HG03045 (cell line): ENCODE measurements around the gene NECTIN4.
"Not testable (repeated sequence)": the region's sequence is repeated elsewhere in the genome, so short reads cannot be mapped to it uniquely, and the experiment has no call there.

Experiments
- ATAC-seq: cut with Tn5 transposase; IDR thresholded peaks from one replicate; pipeline ENCODE4 v1.9.1; 2021; ENCODE audit warnings: mild to moderate bottlenecking, moderate library complexity; ENCODE audit not compliant: unreplicated experiment

NECTIN4 gene

DNA sequence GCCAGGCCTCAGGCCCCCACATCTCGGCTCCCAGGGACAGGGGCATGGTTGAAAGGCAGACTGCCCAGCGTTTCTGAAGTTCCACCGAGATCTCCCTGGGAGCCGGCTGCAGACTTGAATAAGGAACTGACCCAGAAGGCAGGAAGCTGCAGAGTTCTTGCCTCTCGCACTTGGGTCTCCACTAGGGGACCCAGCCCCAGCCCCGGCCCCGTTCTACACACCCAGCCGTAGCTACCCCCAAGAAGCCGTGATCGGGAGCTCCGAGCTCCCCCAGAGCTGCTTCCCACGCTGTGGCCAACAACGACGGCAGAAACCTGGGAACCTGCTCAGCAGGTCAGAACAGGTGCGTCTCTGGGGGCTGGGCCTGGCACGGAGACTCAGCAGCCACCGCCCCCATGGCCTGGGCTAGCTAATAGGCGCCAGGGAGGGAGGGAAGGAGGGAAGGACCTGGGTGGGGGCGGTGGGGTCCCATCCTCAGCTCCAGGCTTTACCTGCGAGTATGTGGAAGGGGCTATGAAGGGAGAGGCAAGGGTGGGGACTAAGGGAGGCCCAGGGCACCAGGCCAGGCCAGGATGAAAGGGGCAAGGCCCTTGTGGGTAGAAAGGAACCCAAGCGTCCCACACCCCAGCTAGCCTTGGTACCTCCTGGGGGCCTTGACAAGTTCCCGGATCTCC lies at the start of gene NECTIN4:
TSS of gene NECTIN4 (minus strand) at position 308 of the 674 bp plus-strand sequence. CDS start at position 46, 262 bp downstream.
- no peak for ATAC-seq

DNA sequence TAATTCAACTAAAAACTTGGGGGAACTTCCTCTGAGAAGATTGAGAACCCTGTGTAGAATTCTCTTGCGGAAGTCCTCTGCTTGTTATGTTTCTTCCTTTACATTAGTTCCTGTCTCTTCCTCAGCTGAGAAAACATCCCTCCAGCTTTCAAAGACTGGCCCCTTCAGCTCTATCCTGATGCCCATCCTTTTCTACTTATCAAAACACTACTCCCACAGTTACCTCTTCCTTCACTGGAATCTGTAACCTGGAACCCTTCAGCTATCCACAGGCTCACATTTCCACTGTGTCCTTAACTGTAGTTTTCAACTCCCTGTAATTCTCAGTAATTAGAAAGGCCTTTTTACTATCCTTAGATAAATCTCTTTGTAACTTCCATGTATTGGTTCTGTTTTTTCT lies 49.1 kb upstream of the NECTIN4 start:
- ATAC-seq: no peak

DNA sequence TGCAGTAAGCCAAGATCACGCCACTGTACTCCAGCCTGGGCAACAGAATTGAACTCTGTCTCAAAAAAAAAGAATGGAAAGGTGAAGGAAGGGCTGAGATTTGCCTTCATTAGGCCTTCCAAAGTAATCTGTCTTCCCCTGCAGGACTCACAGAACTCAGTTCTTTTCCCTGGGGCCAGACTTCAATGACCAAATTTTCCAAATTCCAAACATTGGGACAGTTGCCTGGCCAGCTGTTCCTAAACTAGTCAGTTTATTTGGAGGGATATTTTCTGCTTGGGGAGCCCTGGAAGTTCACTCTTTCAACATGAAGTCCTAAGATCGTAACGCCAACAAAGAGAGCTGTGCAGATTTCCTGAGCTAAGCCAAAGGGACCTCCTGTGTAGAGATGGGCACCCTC lies 48.5 kb upstream of the NECTIN4 start:
- no peak for ATAC-seq

DNA sequence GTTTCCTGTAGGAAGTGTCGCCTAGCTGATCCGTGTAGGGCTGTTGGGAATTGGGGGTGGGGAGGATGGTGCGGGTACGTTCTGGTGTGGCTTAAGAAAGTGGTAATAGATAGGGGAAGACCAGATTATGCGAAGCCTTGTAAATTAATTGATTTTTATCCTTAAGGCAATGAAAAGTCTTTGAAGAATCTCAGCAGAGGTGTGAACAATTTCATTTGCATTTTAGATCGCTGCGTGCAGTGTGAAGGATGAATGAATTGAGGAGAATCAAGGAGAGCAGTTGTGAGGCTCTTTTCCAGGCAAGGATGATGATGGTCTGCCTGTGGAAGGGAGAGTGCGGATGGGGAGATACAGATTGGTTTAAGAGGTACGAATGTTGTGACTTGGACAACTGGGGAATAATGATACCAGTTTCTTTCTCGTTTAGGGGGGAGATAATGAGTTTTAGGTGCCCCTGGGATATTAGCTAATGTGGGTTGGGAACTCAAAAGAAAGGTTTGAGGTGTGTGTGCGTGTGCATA lies 43.9 kb upstream of the NECTIN4 start:
- no peak for ATAC-seq

DNA sequence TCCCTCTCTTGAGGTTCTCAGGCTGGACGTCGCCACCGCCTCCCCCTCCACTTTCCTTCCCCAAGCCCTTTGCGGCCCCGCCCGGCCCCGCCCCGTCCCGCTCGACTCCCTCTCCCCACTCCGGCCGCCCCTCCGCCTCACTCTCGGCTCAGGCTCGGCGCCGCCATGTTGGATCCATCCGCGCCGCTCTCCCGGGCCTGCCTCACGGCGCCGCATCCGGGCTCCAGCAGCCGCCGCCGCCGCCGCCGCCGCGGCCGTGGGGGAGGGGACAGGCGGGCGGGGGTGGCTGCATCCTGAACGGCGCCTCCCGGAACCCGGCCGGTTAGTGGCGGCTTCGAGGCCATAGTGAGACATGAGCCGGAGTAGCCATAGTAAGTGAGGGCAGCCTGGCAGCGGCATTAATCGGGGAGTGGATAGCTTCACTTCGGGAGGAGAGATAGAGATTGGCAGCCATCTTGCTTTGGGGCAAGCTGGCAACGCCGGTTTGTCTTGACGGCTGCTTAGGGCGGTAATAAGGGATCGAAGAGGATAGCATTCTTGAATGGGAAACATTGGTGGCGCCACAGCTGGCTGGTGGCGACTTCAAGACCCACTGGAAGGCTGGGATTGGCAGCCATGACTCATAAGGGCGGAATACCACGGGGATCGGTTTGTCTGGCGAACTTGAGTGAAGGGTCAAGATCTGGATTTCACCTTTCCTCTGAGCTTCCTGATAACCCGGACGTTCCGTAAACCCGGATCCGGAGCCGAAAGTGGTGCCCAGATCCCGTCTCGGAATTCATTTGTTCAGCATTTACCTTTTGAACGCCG lies 43.3 kb upstream of the NECTIN4 start, which contains the start of gene DEDD:
TSS of gene DEDD (minus strand) at position 258 of the 810 bp plus-strand sequence. CDS start 8,205 bp downstream, outside the sequence.
- peak; percentile 95 for ATAC-seq

DNA sequence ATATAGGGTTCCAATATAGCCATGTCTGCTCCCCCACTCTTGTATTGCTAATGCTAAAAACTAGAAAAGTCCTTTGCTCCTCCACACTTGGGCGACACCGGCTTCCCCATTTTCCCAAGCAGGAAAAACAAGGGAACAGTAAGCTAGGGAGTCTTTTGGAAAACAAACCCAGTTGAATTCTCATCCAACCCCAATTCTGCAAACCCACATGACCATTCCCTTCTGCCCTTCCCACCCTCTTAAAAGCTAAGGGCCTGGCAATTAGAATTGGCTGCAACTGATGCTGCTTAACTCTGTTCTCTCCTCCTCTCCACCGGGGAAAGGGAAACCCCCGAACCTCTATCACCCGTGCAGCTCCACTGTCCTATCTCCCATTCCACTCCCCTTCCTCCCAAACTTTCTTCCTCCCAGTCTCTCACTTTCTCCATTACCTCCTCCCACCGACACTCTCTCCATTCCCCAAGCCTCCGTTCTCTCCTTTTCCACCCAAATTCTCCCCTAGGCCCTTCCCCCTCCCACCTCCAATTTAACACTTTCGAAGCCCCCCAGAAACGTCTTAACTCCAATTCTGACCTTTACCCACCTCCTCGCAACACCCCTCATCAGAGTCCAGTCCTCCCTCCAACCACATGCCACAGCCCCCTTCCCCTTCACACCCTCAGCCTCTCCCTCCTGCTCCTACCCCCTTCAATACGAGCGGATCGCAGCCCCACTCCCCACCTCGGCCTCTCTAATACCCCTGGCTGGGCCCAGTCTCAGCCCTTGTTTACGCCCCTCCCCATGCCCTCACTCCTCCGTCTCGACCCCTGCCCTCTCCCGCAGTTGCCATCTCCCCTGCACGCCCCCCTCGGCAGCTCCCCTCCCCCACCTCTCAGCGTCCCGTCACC lies 42.4 kb upstream of the NECTIN4 start:
- no peak for ATAC-seq

DNA sequence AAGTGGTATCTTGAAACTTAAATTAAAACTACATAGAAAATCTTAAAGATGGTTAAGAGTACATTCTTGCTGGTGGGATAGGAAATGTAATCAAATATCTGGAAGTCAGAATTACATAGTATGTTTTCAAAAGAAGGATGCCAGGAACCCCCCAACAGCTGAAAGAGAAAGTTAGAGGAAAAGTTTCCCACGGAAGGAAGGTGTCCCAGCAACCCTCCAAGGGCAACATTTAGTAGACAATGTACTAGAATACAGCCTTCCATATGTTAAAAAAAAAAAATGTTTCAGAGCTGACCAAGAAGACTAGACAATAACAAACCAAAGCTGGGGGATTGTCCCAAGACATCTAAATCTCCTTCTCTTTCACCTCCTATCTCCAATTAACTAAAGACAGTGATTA lies 40.9 kb upstream of the NECTIN4 start:
- no peak for ATAC-seq

DNA sequence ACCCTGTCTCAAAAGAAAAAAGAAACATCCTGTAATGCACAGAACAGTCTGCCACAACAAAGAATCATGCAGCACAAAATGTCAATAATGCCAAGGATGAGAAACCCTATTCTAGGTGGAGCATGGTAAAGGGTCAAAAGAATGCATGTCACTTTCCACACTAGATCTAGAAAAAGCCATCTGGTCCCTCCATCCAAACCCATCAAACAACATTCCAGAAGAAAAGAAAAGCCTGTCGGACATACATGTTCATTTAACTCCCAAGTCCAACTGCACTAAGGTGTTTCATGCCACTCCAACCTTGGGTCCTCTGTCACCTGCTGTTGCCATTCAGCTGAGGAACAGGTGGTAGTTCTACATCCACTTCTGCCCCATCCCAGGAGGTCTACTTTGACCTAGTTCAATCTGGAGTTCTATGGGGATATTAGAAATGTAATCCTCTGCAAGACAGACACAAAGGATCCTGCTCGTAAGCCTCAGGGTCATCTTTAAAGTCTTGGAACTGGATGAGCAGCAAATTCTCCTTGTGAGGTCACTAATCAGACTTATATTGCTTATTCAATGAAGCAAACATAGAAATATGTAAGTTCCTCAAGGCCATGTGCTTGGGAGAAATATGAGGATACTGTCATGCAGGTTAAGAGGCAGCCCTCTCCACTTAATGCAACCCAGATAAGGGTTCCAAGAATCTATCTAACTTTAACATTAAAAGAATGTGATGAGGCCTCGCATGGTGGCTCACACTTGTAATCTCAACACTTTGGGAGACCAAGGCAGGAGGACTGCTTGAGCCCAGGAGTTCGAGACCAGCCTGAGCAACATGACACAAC lies 39.4 kb upstream of the NECTIN4 start:
- no peak for ATAC-seq

DNA sequence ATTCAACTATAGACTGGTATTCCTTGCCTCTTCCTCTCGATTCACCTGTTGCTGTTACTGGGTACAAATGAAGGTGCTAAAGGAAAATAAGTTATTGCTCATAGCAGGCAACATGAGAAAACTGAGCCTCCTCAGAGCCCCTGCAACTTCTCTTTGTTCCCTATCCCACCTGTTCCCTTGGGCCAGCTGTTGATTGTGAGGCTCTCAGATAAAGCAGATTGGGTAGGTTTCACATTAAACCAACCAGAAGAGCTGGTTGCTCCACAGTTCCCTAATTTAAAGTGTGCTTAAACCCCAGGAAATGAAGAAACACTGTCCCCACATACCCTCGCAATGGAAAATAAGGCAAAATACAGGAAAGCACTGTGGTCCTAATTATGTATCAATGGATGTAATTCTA lies 38.3 kb upstream of the NECTIN4 start:
- no peak for ATAC-seq

DNA sequence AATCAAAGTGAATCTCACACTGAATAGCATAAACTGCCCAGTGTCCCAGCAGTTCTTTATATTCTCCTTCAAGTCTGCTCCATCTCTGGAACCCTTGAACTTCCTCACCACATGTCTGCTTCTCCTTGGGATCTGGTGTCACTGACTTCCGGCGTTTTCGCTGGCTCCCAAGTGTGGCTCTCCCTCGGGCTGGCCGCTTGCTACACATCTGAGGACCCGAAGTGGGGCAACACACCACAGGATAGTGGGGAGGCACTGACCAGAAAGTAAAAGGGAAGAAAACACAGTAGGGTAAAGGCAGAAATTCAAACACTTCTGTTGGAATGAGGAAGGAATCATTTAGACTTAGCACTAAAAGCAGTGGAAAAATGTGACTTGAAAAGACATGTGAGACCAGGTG lies 33.6 kb upstream of the NECTIN4 start:
- ATAC-seq: no peak

DNA sequence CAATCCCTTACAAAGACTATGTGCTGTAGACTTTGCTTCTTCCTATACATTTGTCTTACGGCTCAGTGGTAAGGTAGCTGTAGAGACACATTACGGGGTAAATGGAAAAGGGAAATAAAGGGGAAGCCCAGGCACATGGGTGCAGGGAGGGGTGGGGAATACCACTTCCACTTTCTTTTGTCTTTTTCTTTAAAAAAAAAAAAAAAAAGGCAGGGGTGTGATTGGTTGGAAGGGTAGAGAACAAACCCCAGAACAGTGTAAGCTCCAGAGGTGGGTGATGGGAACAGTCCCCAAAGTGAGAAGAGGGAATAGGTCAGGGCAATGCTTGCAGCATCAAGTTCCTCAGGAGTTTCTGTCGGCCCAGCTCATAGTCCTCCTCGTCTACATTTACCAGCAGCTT lies 32.5 kb upstream of the NECTIN4 start:
- no peak for ATAC-seq

DNA sequence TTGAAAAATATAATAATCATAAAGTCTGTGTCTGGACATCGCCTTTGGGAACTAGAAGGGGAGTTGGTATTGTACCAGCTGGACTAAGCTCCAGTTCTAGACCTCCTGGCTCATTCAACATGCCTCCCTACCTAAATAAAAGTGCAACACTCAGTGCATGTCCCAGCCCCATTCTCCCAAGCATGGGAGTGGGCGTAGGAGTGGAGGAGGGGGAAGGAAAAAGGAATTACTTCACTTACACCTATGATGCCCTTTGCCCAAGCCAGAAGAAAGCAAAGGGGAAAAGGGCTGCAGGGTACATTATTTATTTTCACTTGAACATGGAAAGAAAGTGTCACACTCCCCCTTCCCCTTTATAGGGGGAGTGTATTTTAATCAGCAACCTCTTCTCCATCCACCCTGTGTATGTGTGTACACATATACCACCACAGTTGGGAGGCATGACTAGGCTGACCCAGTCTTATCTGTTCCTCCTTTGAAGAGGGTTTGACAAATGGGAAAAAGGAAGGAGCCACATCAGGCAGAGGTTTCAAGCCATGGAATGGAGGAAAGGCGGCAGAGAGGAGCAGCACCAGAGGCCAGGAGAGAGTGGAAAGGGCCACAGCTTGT lies 31.8 kb upstream of the NECTIN4 start:
- ATAC-seq: no peak

DNA sequence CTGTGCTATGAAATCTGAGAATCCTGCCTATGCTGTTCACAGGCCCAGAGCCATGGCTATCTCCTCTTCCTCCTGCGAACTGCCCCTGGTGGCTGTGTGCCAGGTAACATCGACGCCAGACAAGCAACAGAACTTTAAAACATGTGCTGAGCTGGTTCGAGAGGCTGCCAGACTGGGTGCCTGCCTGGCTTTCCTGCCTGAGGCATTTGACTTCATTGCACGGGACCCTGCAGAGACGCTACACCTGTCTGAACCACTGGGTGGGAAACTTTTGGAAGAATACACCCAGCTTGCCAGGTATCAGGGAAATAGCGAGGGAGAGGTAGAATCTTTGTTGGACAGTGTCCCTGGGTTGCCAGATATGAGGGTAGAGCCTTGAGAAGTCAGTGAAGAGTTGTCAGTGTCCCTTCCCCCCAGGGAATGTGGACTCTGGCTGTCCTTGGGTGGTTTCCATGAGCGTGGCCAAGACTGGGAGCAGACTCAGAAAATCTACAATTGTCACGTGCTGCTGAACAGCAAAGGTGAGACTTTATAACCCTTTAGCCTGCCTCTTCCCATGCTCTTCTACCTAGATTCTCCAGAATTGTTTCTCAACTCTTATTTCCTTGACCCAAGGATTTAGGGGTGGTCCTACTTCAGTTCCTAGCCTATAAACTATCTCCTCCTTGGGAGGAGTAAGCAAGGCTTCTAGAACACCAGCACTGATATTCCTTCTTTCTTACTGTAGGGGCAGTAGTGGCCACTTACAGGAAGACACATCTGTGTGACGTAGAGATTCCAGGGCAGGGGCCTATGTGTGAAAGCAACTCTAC lies 29.9 kb upstream of the NECTIN4 start:
- ATAC-seq: no peak

DNA sequence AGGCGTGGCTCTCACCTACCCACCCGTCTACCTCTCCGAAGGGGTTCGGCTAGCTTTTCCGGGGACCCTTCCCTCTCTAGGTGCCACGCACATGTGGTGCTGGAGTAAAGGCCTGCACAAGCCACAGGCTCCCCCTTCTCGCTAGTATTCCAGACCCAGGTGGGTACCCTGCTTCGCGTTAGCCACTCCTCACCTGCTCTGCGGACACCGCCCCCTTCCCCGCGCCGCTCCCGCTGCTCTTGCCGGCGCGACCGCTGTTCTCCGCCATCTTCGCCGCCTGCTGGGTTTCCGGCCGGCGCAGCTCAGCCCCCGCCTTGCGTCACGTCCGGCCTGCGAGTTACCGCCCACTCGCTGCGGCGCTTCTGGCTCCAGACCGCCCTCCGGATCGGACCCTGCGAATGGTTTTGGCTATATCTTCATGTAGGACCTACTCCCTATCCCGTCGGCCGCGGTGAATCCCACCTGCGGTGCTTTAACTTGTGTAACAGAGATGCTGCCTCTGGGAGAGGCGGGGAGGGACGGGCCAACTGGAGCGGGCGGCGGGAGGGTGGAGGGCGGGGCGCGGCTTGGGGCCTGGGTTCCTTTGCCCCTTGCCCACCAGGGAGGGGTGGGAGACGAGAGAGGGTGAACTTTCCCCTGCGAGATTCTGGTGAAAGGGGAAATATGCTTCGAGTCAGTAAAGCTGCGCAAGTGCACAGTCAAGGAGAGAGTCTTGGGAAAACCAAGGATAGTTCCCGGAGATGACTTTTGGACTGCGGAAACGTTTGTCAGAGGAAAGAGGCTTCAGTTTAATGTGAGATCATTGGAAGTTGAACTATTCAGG lies 28.6 kb upstream of the NECTIN4 start, which contains the start of the genes NIT1 and PFDN2:
TSS of gene NIT1 (plus strand) at position 347 of the 823 bp plus-strand sequence. CDS start at position 419, 72 bp downstream.
TSS of gene PFDN2 (minus strand) at position 279 of the 823 bp plus-strand sequence. CDS start at position 268, 11 bp downstream.
- ATAC-seq: peak; percentile 89

DNA sequence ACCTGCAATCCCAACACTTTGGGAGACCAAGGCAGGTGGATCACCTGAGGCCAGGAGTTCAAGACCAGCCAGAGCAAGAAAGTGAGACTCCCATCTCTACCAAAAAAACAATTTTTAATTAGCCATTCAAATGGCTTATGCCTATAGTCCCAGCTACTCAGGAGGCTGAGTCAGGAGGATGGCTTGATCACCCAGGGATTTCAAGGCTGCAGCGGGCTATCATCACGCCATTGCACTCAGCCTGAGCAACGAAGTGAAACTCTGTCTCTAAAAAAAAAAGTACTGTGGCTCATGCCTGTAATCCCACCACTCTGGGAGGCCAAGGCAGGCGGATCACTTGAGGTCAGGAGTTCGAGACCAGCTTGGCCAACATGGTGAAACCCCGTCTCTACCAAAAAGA lies 26.6 kb upstream of the NECTIN4 start:
- ATAC-seq: not testable (repeated sequence)

DNA sequence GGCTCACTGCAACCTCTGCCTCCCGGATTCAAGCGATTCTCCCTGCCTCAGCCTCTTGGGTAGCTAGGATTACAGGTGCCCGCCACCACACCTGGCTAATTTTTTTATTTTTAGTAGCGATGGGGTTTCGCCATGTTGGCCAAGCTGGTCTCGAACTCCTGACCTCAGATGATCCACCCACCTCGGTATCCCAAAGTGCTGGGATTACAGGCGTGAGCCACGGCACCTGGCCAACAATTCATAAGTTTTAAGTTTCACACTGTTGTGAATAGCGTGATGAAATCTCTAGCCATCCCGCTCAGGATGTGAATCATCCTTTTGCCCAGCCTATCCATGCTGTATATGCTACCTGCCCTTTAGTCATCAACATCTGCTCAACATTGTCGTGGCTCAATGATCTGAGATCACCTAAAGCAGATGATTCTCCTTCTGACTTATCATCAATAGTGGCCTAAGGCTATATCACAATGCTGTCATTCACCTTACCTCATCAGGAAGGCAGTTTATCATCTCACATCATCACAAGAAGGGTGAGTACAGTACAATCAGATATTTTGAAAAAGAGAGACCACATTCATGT lies 25.9 kb upstream of the NECTIN4 start:
- no peak for ATAC-seq

DNA sequence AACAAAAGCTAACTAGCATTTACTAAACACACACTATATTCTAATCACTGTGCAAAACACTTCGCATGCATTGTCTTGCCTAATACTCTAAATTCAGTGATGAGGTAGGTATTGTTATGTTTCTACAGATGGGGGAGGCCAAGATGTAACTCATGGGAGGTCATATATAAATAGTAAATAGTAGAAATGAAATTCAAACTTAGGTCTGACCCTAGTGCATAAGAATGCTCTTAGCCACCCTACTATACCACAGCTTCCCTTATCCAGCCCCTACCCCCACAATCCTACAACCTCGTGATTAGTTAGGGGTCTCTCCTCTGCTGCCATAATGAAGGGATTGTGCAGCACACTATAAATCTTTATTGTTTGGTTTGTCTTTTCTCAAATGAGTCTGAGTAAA lies 25.2 kb upstream of the NECTIN4 start:
- no peak for ATAC-seq
